Activated CD4-positive, alpha-beta memory T cell treated with anti-CD3 and anti-CD28 coated beads for 36 hours (primary cell): Measurements from ENCODE around the gene ABCA5. TPM values are rescaled to one million over a fixed set of nuclear protein-coding genes. Genes with fewer than 3 reads are reported as not detected.
"Not testable (repeated sequence)": the region's sequence is repeated elsewhere in the genome, so short reads cannot be mapped to it uniquely, and the experiment has no call there.

Experiments used
- CTCF ChIA-PET: fragments of 350-600 bp; sonication (Branson Sonifier 250); formaldehyde crosslinking; loops from one replicate; lab custom pipeline; 2021; ENCODE audit warnings: antibody characterized with exemption, inconsistent platforms; lab: Charles Lee
- POLR2A ChIA-PET: fragments of 350-600 bp; sonication (Branson Sonifier 250); formaldehyde crosslinking; loops from one replicate; lab custom pipeline; 2021; ENCODE audit warnings: antibody characterized with exemption; lab: Charles Lee
- DNase-seq: peaks from one replicate; pipeline ENCODE4 v3.0.0-alpha.2; 2020
- H3K27ac Mint-ChIP-seq: one replicate; pipeline ENCODE4 v1.8.0; 2021; ENCODE audit warnings: mixed read lengths
- H3K27me3 Mint-ChIP-seq: one replicate; pipeline ENCODE4 v1.8.0; 2021; ENCODE audit warnings: mixed read lengths
- H3K36me3 Mint-ChIP-seq: one replicate; pipeline ENCODE4 v1.8.0; 2021; ENCODE audit warnings: mixed read lengths
- H3K4me1 Mint-ChIP-seq: one replicate; pipeline ENCODE4 v1.8.0; 2021; ENCODE audit warnings: low read depth, mixed read lengths
- H3K4me3 Mint-ChIP-seq: one replicate; pipeline ENCODE4 v1.8.0; 2021; ENCODE audit warnings: mild to moderate bottlenecking, mixed read lengths
- H3K9me3 Mint-ChIP-seq: one replicate; pipeline ENCODE4 v1.8.0; 2021; ENCODE audit warnings: mixed read lengths
- intact Hi-C: fragments of 100-400 bp; cut with micrococcal nuclease; formaldehyde crosslinking; loops from one replicate; pipeline ENCODE4 v1.15.1; 2023
- total RNA-seq, 2 experiments: library from RNA; stranded (reverse); gene quantifications; one replicate each; pipeline ENCODE4 v1.2.3, GENCODE V29; 2021

Gene ABCA5
- total RNA-seq, 2 experiments from 2014 or later: 12.8 to 13.0 TPM

DNA sequence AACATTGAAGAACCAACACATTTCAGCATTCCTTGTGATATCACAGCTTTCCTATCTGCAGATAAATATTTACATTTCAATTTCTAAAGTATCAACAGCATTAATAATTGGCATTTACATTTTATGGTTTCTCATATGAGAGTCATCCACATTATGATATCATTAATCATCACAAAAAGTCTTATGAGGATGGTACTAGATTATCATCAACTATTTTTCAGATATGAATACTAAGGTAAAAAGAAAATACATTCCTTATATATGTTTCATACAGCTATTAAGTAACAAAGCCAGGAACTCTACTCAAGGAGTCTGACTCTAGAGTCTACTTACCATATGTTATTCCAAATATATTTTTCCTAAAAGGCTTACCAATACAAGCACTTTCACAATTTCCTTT lies 40.7 kb downstream of the ABCA5 start:
- intact Hi-C loops: no loop called here
- peaks cover 38% of the 10 kb centered on the region for H3K36me3 Mint-ChIP-seq
- H3K4me3 Mint-ChIP-seq: no peak overlapping the region
- POLR2A ChIA-PET: no interaction called here
- H3K4me1 Mint-ChIP-seq: no peaks in the 10 kb centered on the region
- CTCF ChIA-PET: no interaction called here
- no peak for DNase-seq
- no peaks in the 10 kb centered on the region for H3K9me3 Mint-ChIP-seq
- H3K27ac Mint-ChIP-seq: no peak overlapping the region
- H3K27me3 Mint-ChIP-seq: no peaks in the 10 kb centered on the region

- H3K4me1 Mint-ChIP-seq: no peaks in the 10 kb centered on the region
- H3K4me3 Mint-ChIP-seq: no peak overlapping the region
- intact Hi-C loops: no loop called here
- DNase-seq: no peak
- ChIA-PET POLR2A (interaction anchor here (0.6 kb wide), 1 partner anchor 89 kb away, joined by 3 read pairs; no protein-coding TSS in a partner anchor), CTCF (no interaction called here)
- peaks cover 40% of the 10 kb centered on the region for H3K36me3 Mint-ChIP-seq
- no peak overlapping the region for H3K27ac Mint-ChIP-seq
- no peaks in the 10 kb centered on the region for H3K9me3 Mint-ChIP-seq
- no peaks in the 10 kb centered on the region for H3K27me3 Mint-ChIP-seq
Measured at GRCh38 chr17:69284646-69285045, 42.3 kb downstream of the ABCA5 start.

- CTCF ChIA-PET: no interaction called here
- peaks cover 44% of the 10 kb centered on the region for H3K36me3 Mint-ChIP-seq
Measured at GRCh38 chr17:69282002-69282401, 44.9 kb downstream of the ABCA5 start.

DNA sequence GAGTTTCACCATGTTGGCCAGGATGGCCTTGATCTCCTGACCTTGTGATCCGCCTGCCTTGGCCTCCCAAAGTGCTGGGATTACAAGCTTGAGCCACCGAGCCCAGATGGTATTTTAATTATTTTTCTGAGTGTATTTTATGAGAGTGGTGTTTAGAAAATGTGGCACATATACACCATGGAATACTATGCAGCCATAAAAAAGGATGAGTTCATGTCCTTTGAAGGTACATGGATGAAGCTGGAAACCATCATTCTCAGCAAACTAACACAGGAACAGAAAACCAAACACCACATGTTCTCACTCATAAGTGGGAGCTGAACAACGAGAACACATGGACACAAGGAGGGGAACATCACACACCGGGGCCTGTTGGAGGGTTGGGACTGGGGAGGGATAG lies 50.7 kb downstream of the ABCA5 start:
- H3K27me3 Mint-ChIP-seq, H3K27ac Mint-ChIP-seq, H3K9me3 Mint-ChIP-seq, intact Hi-C loops, CTCF ChIA-PET, H3K4me3 Mint-ChIP-seq, H3K4me1 Mint-ChIP-seq, POLR2A ChIA-PET, DNase-seq: not testable (repeated sequence)
- peaks cover 23% of the 10 kb centered on the region for H3K36me3 Mint-ChIP-seq

More at GRCh38 chr17:69282002-69282401, 44.9 kb downstream of the ABCA5 start:
- Mint-ChIP-seq H3K9me3 (no peaks in the 10 kb centered on the region), H3K27me3 (no peaks in the 10 kb centered on the region), H3K27ac (no peak overlapping the region), H3K4me3 (no peak overlapping the region), H3K4me1 (no peaks in the 10 kb centered on the region)
- POLR2A ChIA-PET: no interaction called here
- DNase-seq: no peak
- intact Hi-C loops: no loop called here

DNA sequence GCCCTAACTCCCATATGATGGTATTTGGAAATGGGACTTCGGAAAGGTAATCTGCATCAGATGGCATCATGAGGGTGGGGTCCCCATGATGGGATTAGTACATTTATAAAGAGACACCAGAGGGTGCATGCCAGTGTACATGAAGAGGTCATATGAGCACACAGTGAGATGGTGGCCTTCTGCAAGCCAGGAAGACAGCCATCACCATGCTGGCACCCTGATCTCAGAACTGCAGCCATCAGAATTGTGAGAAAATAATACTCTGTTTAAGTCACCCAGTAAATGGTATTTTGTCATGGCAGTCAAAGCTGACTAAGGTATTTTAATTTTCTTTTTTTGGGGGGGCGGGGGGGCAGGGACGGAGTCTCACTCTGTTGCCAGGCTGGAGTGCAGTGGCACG lies 51.2 kb downstream of the ABCA5 start:
- ChIA-PET POLR2A (no interaction called here), CTCF (no interaction called here)
- DNase-seq: no peak
- intact Hi-C loops: no loop called here
- Mint-ChIP-seq H3K27me3 (no peaks in the 10 kb centered on the region), H3K4me1 (no peaks in the 10 kb centered on the region), H3K4me3 (no peak overlapping the region), H3K27ac (no peak overlapping the region), H3K9me3 (no peaks in the 10 kb centered on the region), H3K36me3 (peaks cover 23% of the 10 kb centered on the region)

DNA sequence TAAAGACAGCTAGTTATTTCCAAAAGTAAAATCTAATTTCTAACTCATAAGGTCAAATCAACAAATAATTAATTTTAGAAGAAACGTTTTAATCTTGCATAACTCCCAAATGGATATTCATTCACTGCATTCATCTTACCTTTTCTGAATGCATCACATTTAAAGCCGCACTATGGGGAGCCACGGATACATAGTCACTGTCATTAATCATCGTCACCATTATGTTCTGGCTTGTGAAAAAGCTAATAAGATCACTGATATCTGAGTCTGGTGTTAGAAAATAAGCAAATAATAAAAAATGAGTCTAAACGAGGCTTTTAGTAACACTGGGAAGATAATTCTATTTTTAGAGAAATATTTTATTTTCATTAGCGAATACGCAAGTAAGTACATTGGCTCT lies 55.9 kb downstream of the ABCA5 start:
- no peaks in the 10 kb centered on the region for H3K27me3 Mint-ChIP-seq
- no peak for DNase-seq
- H3K4me1 Mint-ChIP-seq: no peaks in the 10 kb centered on the region
- H3K9me3 Mint-ChIP-seq: no peaks in the 10 kb centered on the region
- H3K27ac Mint-ChIP-seq: no peak overlapping the region
- intact Hi-C loops: no loop called here
- POLR2A ChIA-PET: no interaction called here
- H3K36me3 Mint-ChIP-seq: peaks cover 11% of the 10 kb centered on the region
- no peak overlapping the region for H3K4me3 Mint-ChIP-seq
- CTCF ChIA-PET: no interaction called here

DNA sequence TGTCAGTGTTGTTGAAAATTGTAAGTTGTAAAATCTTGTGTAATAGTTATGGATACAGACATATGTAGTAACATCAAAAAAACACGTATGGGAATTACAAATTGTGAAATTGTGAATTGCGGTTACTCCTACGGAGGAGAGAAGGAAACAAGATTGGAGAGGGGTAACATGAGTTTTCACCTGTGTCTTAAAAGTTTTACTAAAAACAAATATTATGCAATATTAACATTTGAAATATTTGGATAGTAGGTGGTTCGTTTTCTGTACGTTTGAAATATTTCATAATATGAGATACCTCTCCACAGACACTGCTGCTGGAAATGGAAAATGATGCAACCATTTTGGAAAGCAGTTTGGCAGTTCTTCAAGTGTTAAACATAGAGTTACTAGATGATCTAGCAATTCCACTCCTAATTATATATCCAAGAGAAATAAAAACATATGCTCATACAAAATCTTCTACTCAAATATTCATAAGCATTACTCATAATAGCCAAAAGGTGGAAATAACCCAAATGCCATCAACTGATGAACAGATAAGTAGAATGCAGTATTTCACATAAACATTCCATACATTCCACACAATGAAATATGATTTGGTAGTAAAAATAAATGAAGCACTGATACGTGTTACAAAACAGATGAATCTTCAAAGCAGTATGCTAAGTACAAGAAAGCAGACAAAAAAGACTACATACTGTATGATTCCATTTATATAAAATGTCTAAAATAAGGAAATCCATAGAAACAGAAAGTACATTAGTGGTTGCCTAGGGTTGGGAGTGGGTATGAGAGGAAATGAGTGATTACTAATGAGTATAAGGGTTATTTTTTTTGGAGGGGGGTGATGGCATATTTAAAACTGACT lies 57.6 kb downstream of the ABCA5 start:
- ChIA-PET POLR2A (no interaction called here), CTCF (no interaction called here)
- DNase-seq: no peak
- Mint-ChIP-seq H3K27ac (no peak overlapping the region), H3K4me3 (no peak overlapping the region), H3K27me3 (no peaks in the 10 kb centered on the region), H3K9me3 (no peaks in the 10 kb centered on the region), H3K4me1 (no peaks in the 10 kb centered on the region), H3K36me3 (peaks cover 13% of the 10 kb centered on the region)
- intact Hi-C loops: no loop called here

DNA sequence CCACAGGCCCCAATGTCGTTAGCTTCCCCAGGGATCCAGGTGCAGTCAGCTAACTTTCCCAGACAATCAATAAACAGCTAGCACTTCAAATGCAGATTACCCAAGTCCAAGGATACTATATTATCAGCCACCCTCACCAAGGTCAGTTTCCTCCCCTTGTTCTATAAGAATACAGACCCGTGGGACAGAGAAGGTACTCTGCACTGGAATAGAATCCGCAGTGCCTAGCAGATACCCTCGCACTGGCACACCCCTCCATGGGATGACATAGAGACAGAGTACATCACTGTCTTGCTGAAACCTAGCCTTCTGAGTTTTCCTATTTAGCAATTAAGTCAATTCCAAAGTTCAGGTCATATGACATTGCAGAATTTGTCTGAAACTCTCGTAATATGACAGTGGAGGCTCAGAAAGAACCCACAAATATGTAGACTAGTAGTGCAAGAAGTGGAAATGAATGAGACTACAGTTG lies 58.4 kb downstream of the ABCA5 start:
- Mint-ChIP-seq H3K4me3 (no peak overlapping the region), H3K36me3 (peaks cover 20% of the 10 kb centered on the region), H3K4me1 (no peaks in the 10 kb centered on the region), H3K27ac (no peak overlapping the region), H3K27me3 (no peaks in the 10 kb centered on the region), H3K9me3 (no peaks in the 10 kb centered on the region)
- ChIA-PET CTCF (no interaction called here), POLR2A (no interaction called here)
- intact Hi-C loops: no loop called here
- DNase-seq: no peak

DNA sequence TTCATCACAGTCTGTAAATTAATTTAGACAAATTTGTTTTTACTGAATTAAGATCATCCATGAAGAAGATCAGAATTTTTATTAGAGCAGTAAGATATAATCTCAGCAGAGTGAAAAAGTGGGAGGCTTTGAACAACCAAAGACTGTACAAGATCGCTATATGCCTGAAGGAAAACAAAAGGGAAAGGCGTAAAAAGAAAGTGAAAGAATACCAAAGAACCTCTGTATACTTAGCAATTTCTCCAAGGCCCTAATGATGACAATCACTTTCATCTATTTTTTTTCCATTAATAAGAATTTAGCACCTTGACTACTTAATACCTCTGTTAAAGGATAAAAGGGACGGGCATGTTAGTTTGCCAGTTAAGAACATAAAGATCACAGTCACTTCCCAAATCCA lies 59.7 kb downstream of the ABCA5 start:
- H3K36me3 Mint-ChIP-seq: peaks cover 25% of the 10 kb centered on the region
- DNase-seq: no peak
- no peak overlapping the region for H3K4me3 Mint-ChIP-seq
- intact Hi-C loops: no loop called here
- no peaks in the 10 kb centered on the region for H3K4me1 Mint-ChIP-seq
- no peak overlapping the region for H3K27ac Mint-ChIP-seq
- ChIA-PET CTCF (no interaction called here), POLR2A (no interaction called here)
- H3K9me3 Mint-ChIP-seq: no peaks in the 10 kb centered on the region
- no peaks in the 10 kb centered on the region for H3K27me3 Mint-ChIP-seq

DNA sequence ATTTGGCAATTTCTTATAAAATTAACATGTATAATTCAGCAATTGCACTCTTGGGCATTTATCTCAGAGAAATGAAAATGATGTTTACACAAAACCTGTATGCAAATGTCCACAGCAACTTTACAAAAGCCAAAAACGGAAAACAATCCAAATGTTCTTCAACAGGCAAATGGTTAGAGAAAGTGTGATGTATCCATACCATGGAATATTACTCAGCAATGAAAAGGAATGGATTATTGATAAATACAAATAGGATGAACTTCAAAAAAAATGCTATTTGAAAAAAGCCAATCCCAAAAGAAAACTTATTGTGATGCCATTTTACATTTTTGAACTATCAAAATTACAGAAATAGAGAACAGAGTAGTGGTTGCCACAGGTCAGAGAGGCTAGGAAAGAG lies 61.1 kb downstream of the ABCA5 start:
- Mint-ChIP-seq H3K27me3 (no peaks in the 10 kb centered on the region), H3K27ac (no peak overlapping the region), H3K4me3 (no peak overlapping the region), H3K4me1 (no peaks in the 10 kb centered on the region), H3K36me3 (peaks cover 25% of the 10 kb centered on the region), H3K9me3 (no peaks in the 10 kb centered on the region)
- ChIA-PET CTCF (no interaction called here), POLR2A (no interaction called here)
- intact Hi-C loops: no loop called here
- no peak for DNase-seq

- ChIA-PET POLR2A (no interaction called here), CTCF (no interaction called here)
- Mint-ChIP-seq H3K27me3 (no peaks in the 10 kb centered on the region), H3K36me3 (peaks cover 6% of the 10 kb centered on the region), H3K9me3 (no peaks in the 10 kb centered on the region), H3K4me3 (no peak overlapping the region), H3K27ac (no peak overlapping the region), H3K4me1 (no peaks in the 10 kb centered on the region)
- no peak for DNase-seq
- intact Hi-C loops: no loop called here
Measured at GRCh38 chr17:69254187-69254586, 72.7 kb downstream of the ABCA5 start.

DNA sequence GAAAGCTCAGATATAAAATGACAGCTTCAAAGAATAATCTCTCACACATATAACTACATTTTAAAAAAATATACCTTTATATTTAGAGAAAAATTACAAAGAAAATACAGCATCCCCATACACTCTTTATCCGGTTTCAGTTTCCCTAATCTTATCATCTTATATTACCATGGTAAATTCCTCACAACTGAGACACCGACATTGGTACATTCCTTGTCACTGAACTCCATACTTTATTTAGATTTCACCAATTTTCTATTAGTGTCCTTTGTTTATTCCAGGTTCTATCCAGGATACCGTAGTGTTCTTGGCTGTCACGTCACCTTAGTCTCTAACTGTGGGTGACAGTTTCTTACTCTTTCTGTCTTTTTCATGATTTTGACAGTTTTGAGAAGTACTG lies 76.3 kb downstream of the ABCA5 start:
- H3K36me3 Mint-ChIP-seq: peaks cover 2% of the 10 kb centered on the region
- intact Hi-C loops: no loop called here
- DNase-seq: no peak
- H3K4me3 Mint-ChIP-seq: no peak overlapping the region
- no peaks in the 10 kb centered on the region for H3K9me3 Mint-ChIP-seq
- ChIA-PET CTCF (interaction anchor here (1.1 kb wide), 1 partner anchor 479 kb away, joined by 4 read pairs; no protein-coding TSS in a partner anchor), POLR2A (no interaction called here)
- no peak overlapping the region for H3K27ac Mint-ChIP-seq
- no peaks in the 10 kb centered on the region for H3K4me1 Mint-ChIP-seq
- H3K27me3 Mint-ChIP-seq: no peaks in the 10 kb centered on the region
